Adrenal gland (tissue), 5 donors: ENCODE data around the gene USP6NL.

ENCODE experiments used
- POLR2A ChIP-seq, 2 donors: fragments of 450-650 bp; IDR thresholded peaks; one replicate each; pipeline ENCODE4 v1.6.1; 2017; ENCODE audit warnings: antibody characterized with exemption in 2 of 2, mild to moderate bottlenecking in 2 of 2, moderate library complexity in 1 of 2
- TF ChIP-seq, protein P1 (sequence below), 6 experiments: fragments of 450-650 bp in 4 of 6; fragments of 200-600 bp in 2 of 6; sonication (generic) in 1 of 6; IDR thresholded peaks; 1 replicate in 5 of 6; 2 replicates in 1 of 6; pipeline versions ENCODE4 v1.5.1 to v1.8.0; 2016 to 2021; ENCODE audit warnings: antibody characterized with exemption in 6 of 6, mild to moderate bottlenecking in 2 of 6, moderate library complexity in 1 of 6
- donor health status: DM: no; HTN: no; CAD: no.

DNA sequence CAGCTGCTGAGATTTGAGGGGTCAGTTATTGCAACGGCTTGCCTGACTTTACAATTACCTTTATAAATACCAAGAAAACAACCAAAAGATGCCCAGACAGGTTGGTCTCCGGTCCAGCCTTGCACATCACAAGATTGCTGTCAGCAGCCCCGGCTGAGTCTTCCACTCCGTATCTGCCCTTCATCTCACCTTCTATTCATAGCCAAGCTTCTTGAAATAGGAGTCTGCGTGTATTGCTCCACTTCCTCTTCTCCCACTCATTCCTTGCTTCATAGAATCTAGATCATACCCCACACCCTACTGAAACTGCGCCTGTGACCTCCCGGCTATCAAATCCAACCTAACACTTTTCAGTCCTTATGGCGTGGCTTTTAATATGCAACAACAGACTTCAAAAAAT, 31.1 kb upstream of the USP6NL start:
- TF ChIP-seq, protein P1, sequence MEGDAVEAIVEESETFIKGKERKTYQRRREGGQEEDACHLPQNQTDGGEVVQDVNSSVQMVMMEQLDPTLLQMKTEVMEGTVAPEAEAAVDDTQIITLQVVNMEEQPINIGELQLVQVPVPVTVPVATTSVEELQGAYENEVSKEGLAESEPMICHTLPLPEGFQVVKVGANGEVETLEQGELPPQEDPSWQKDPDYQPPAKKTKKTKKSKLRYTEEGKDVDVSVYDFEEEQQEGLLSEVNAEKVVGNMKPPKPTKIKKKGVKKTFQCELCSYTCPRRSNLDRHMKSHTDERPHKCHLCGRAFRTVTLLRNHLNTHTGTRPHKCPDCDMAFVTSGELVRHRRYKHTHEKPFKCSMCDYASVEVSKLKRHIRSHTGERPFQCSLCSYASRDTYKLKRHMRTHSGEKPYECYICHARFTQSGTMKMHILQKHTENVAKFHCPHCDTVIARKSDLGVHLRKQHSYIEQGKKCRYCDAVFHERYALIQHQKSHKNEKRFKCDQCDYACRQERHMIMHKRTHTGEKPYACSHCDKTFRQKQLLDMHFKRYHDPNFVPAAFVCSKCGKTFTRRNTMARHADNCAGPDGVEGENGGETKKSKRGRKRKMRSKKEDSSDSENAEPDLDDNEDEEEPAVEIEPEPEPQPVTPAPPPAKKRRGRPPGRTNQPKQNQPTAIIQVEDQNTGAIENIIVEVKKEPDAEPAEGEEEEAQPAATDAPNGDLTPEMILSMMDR (IDR thresholded peaks at IDR 0.05): no peak
- no peak for TF ChIP-seq POLR2A (IDR thresholded peaks at IDR 0.05)
